ENCODE data around the gene ADGRB3.

GRCh38 chr6:69378326-69378725 is 743.2 kb downstream of the ADGRB3 start:
- TF ChIP-seq EP300 (IDR thresholded peaks at IDR 0.05) (no peak), CTCF (IDR thresholded peaks at IDR 0.05) (no peak), POLR2AphosphoS5 (IDR thresholded peaks at IDR 0.05) (no peak), POLR2A (IDR thresholded peaks at IDR 0.05) (no peak)
